HL-60/S4 (cell line): Measurements from ENCODE around the gene TDRD1.

Source experiments
- in situ Hi-C: fragments of 300-500 bp; cut with MboI; formaldehyde crosslinking; loops from 2 replicates; pipeline ENCODE4 v1.14.3; 2022; ENCODE audit warnings: low sequenced_read_pairs

The TDRD1 gene

DNA sequence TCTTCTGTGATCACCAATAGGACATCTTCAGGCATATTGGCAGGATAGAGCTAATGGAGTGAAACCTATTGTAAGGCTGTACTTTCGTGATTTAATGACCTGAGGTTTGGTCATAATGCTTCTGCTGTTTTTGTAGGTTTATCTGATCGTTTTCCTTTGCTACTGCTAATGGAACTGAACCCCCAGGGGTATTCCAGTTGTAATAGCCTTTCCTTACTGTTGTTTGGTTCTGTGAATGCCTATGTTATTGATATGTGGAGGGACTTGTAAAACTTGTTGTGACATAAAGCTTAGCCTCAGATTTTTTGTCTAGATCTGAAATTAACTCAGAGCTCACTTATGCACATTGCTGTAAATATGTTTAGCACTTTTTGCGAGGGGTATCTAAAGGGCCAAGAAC lies 49.0 kb downstream of the TDRD1 start:
- in situ Hi-C loops = no loop called here

DNA sequence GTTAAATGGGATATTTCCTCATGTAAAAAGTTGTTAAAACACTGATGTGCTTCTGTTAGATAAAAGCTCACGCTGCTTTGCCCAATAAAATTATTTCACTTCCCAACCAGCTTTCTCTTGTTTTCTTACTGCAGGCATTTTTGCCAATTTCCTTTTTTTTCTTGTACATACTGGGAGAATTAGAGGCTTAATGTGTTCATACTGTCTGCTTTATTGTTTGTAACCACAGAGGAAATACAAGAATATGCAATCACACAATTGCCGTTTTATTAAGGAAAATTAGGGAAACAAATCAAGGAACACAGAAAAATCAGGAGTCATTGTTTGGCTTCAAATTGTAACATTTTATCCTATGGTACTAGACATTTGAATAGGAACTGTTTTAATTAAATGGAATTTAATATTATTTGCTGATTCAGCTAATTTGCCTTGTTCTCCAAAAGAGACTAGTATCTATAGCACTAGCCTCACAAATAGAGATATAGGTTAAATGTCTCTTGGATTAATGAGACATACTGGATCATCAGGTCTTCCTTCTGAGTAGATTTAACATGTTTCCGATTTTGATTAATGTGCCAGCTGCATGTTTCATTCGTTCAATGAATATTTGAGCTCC lies 53.5 kb downstream of the TDRD1 start:
- in situ Hi-C loops = no loop called here

DNA sequence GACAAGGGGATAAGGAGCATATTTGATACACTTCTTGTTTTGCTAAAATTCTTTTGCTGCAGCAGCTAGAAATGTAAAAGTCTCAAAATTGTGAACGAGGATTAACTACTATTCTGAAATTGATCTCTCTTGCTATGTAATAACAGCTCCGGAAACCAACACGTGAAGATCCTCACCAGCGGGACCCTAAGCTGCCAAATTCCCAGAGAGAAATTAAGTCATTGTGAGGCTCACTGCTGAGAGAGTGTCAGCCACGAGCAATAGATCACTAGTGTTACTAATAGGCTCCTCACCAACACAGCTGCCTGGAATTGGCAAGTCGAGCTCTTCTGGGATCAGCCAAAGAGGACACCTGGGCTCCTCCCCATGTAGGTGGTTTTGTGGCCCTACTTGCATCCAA lies 54.3 kb downstream of the TDRD1 start:
- in situ Hi-C loops = no loop called here

DNA sequence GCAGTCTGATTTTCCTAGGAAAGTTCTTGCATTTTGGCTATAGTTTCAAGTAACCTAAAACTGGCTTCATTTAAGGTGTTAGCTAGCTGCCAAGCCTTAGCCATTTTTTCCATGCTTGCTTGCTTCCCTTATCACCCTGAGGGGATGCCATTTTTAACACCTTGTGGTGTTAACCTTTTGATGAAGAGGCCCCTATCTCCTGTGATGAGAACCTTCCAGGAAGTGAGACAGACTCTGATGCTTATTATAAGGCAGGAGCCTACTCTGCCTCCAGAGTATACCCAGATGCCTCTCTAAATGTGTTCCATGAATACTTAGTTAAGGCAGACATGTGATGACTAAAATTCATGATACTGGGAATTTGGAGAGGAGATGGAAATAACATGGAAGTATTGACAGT lies 55.0 kb downstream of the TDRD1 start:
- in situ Hi-C loops = no loop called here

DNA sequence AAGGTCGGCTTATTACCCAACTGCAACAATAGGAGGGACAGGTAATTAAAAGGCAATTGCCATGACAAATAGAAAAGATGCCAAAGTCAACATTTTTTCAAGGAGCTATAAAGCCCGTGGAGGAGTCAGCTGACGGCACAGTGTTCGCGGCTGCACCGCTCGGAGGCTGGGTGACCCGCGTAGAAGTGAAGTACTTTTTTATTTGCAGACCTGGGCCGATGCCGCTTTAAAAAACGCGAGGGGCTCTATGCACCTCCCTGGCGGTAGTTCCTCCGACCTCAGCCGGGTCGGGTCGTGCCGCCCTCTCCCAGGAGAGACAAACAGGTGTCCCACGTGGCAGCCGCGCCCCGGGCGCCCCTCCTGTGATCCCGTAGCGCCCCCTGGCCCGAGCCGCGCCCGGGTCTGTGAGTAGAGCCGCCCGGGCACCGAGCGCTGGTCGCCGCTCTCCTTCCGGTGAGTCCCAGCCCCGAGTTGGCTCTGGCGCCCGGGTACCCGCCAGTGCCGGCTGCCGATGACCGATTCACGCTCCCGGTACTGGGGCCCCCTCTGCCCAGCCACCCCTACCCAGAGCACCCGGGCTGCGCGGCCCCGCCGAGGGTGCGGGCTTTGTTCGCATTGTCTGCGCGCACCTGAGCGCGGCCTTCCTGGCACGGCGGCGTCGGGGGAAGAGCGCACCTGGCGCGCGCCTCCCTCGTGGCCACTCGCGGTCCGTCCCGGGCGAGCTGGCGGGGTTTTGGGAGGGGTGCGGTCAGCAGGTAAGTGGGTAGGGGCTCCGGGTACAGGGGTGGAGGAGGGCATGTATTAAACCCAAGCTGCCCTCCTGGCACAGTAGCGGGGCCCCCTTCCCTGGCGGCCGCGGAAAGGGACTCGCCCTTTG lies 60.2 kb downstream of the TDRD1 start, which contains the start of gene VWA2:
Gene VWA2 (plus strand): TSS at position 138 of the 877 bp plus-strand sequence. CDS start 9,460 bp downstream, outside the sequence.
- in situ Hi-C loops = no loop called here

DNA sequence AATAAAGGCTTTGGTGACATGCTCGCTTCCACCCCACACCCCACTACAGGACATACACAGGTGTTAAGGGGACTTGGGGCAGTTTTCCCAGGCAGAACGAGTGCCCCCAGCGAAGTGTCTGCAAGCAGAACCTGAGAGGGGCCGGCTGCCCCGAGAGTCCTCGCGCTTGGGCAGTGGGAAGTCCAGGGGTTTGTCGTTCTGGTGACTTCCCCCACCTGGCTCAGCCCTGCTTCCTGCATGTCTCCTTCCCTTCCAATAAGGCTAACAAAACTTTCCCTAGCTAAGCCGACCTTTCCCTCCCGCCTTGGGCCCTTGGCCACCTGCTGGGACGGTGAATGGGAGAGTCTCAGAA lies 60.8 kb downstream of the TDRD1 start:
- in situ Hi-C loops = no loop called here

DNA sequence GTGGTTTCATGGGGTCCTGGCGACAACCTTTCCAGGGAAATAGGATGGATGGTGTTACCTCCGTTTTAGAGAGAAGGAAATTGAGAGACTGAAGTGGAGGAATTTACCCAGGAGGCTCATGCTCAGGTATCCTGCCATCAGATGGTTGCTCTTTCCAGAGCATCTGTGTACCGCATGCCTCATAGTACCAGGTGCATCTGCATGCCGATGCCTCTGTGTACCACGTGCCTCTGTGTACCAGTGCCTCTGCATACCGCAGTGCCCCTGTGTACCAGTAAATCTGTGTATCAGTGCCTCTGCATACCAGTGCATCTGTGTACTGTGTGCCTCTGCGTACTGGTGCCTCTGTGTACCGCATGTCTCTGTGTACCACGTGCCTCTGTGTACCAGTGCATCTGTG lies 63.1 kb downstream of the TDRD1 start:
- in situ Hi-C loops = no loop called here

DNA sequence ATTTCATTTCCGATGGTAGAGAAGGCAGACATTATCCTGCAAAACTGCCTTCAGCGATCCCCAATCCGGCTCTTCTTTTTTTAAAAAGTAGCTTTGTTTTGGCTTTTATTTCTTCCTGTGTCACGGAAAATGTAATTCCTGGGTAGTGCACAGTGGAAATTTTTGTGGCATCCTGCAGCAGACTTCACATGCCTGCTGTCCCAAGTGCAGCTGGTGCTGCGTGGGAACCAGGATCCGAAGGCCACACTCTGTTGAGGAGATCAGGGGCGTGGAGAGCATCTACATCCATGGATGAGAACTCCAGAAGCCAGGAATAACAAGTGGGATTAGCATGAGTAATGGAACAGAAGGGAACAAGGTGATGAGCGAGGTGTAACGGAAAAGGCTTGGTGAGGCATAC lies 64.5 kb downstream of the TDRD1 start:
- in situ Hi-C loops = no loop called here

DNA sequence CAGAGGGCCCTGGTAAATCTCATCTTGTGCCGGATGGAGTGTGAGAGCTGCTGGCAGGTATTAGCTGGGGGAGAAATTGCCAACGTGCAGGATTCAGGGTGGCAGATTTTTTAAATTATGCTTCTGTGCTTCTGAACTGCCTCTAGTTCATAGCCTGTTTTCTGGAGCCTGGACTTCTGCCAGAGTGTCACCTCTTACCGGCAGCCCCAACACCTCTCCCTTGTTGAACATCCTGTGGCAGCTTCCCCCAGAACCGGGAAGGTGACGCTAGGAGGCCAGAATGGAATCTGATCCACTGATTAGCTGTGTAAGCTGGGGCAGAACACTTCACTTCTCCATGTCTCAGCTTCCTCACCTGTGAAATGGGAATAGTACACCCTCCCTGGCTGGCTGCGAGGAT lies 65.0 kb downstream of the TDRD1 start:
- in situ Hi-C loops = no loop called here

DNA sequence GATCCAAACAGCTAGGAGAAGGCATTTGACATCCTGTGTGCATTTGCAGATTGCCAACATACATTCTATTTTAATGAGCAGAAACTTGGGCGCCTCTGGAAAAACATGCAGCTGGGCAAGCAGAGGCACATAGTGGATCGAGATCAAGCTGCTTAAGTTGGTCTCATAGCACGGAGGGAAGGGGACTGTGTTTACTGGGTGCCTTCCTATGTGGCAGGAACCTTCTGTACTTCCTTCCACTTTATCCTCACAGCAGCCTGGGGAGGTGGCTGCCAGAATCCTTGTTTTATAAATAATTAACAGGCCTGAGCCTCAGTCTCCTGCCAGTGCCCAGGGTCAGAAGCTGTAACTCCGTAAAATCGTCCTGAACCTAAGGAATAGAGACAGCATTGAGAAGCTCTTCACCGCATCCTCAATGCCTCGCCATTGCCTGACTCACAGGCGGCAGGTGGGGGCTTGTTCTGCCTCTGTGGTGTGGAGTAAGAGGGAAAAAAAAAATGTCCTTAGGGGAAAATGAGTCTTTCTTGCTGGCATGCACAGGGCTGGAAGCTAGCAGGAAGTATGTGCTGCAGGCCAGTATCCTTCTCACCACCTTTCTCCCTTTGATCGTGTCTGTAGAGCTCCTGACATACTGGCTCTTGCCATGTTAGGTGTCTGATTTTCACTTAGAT lies 66.1 kb downstream of the TDRD1 start:
- in situ Hi-C loops = no loop called here

DNA sequence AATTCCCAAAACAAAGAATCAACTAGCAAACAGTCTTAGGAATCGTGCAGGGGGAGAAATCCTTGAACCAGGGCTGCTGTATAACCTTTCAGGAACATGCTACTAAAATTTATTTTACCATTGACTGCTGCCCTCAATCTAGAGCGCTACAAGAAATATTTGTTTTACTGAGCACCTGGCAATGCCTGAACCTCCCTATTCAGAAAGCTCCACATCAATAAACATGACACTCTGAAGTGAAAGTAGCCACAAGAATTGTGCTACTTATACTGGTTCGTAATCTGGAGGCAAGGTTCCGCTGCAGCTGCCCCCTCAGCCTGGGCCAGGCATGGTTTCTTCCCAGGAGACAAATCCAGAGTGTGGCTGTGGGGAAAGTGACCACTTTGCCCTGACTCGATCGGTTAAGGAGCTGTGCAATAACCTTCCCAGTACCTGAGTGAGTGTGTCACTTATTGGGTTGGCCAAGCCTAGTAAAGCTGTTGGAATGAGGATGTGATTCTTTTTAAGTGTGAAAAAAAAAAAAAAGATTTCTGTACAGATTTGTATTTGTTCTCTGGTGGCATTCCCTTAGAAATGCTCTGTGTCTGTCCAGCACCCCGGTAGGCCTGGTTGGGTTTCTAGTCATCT lies 67.6 kb downstream of the TDRD1 start:
- in situ Hi-C loops = no loop called here

DNA sequence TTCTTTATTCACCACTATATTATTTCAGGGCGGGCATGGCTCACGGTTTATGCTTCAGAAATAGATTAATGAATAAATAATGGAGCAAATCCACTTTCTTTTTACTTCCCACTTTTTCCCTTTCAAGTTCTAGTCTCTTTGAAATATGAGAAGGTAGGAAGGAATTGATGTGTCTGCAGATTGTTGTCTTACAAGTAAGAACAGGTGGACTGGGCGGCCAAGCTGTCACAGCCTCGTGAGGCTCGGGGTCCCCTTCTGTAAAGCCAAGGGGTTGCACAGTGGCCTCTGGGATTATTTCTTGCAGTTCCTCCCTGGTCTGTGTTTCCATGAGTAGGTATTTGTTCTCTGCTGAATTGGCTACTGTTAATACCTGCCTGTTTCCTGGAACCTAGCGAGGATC lies 71.1 kb downstream of the TDRD1 start:
- in situ Hi-C loops = no loop called here

DNA sequence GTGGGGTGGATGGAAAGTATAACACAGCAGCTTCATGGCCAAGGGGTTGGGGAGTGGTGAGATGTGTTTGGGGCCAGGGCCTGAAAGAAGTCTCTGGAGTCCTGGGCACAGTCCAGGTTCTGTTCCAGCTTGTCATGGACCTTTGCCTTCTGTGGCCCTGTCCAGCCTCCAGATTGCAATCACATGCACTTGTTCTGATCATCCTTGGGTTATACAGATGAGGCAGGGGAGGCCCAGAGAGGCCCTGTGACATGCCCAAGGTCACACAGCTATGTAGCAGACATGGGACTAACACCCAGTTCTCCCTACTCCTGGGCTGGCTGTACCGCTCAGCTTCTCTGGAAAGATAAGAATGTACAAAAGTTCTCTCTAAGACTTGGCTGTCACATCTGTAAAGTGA lies 71.6 kb downstream of the TDRD1 start:
- in situ Hi-C loops = no loop called here

DNA sequence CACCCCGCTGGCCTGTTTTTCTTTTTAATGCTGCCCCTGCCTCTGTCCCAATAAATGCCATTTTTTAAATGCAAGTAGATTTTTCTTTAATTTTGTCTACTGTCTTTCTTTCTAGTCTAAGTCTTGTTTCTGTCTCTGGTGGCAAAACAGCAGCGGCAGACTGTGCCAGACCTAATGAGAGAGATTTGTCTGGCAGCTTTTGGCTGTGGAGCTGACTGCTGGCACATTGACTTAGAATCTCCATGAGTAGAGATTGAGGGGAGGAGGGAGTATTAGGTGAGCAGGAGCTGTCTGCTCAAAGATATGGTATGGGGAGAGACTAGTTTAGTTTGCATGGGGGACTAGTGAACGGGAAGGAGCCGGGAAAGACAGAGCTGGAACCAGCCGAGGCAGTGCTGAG lies 72.9 kb downstream of the TDRD1 start:
- in situ Hi-C loops = no loop called here

DNA sequence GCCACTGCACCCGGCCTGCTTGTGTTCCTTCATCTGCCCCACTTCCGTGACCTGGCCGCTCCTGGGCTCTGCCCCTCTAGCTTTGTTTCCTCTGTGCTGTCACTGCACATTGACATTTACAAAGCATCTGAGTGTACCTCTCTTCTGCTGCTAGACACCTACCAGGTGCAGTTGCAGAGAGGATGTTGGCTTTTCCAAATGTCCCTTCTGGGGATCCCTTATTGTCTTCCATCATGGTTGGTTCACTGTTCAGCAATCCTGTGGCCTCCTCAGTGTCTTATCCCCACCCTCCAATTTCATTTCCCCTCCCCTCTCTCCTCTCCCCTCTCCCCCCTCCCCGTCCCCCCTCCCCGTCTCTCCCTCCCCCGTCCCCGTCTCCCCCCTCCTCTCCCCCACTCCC lies 73.7 kb downstream of the TDRD1 start:
- in situ Hi-C loops = no loop called here

DNA sequence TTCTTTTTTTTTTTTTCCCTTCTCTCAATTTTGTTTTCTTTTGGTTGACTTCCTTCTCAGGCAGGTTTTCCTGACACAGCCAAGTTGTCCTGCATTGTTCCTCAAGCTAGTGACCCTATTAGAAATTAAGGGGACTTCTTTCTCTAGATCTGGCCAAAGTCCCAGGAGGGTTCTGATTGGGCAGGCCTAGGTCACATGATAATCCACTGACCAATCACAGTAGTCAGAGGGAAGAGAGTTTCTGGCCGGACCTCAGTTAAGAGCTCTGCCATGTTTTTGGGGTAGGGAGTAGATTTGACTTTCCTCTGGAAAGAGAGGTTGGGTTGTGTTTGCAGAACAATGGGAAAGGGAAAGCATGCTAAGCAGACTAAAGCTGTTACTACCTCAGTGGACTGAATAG lies 76.1 kb downstream of the TDRD1 start:
- in situ Hi-C loops = no loop called here

DNA sequence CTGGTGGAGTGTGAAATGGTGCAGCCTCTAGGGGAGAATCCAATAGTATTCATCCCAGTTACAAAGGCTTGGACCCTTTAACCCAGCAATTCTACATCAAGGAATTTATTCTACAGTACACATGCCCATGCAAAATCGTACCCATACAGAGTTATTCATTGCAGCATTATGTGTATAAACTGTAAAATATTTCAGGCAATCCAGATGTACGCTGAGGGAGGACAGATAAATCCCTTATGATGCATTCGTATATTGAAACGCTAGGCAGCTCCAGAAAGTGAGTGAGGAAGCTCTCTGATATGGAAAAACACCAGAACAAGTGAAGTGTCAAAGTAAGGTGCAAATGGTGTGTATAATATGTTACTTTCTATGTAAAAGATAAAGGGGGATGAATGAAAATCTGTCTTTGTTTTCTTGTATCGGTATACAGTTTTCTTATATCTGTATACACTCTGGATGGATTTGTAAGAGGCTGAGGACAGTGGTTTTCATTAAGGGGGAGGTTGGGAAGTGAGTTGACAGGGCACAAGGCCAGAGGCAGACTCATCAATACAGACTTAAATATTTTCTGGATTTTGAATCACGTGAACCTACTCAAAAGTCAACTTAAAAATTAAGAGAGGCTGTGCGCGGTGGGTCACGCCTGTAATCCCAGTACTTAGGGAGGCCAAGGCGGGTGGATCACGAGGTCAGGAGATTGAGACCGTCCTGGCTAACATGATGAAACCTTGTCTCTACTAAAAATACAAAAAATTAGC lies 77.0 kb downstream of the TDRD1 start:
- in situ Hi-C loops = no loop called here

DNA sequence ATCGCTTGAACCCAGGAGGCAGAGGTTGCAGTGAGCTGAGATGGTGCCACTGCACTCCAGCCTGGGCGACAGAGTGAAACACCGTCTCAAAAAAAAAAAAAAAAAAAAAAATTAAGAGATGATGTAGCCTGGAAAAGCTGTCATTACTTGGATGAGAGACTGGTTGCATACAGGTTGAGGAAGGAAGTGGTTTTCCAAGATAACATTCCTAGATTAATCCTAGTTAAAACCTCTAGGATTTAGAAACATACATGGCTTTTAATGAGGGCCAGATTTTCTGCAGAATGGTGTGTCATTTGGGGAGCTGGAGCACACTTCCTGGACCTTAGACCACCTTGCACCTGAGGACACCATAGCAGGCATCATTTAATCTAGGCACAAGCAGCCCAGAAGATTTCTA lies 77.7 kb downstream of the TDRD1 start:
- in situ Hi-C loops = no loop called here

DNA sequence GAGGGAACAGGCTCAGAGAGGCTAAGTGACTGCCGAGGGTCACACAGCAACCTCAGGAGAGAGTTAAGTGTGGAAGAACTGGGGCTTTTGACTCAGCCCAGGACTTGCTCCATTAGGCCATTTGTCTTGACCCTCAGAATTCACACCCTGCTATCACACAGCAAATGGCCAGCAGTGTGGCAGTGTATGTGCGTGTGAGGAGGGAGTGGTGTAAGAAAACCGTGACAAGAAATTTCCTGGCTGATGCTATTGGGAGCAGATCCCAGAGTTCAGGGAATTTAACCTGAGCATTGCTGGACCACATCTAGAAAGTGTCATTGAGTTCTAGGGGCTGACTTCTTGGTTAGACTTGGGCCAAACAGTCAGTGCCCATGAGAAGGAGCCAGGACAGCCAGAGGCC lies 78.3 kb downstream of the TDRD1 start:
- in situ Hi-C loops = no loop called here

DNA sequence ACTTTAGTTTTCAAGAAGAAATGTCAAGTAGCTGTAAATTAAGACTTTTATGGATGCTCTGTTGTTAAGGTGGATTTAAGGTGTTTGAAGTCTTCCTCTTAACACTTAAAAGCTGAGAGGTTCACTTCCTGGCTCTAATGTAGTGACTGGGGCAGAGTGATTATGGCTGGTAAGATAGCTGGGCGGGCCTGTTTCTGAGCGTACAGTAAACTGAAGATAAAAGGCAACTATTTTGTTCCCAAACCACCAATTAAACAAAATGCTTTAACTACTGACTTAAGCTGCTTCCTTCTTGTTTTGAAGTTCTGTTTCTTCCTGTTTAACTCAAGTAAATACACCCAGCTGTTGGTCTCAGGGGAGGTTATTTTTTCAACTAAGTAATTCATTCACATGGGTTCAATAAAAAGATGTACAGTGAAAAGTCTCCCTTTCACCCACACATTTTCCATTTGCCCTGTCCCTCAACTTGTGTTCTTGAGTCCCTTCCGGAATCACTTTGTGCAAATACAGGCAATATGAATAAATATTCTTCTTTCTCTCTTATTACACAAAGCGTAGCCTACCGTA lies 79.2 kb downstream of the TDRD1 start:
- in situ Hi-C loops = no loop called here

DNA sequence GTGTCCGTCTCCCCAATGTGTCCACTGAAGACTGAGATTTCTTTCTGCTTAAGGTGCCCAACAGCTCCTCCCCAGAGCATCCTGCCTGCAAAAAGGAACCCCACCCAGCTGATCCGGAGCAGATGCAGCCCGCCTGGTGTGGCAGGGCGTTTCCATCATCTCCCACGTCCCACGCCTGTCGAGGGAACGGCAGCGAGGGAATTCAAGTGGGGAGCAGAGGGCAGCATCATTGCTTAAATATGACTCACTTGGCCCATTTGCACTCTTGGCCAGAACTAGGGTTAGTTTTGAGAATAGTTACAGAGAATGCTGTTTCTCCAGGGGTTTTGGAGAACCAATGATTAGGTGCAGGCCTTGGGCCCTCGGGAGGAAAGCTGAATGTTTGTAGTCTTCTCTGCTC lies 80.7 kb downstream of the TDRD1 start:
- in situ Hi-C loops = no loop called here
